Endodermal cell (in vitro differentiated cells): ENCODE results near the gene PPM1J. TPM values are rescaled to one million over a fixed set of nuclear protein-coding genes. Genes with fewer than 3 reads are reported as not detected.

Experiments
- DNase-seq: peaks from one replicate; pipeline ENCODE4 v3.0.0-alpha.2; 2017
- H3K27ac ChIP-seq: 2 replicates; pipeline ENCODE4 v1.5.1; 2013; ENCODE audit warnings: mild to moderate bottlenecking, low read depth, low read length, moderate library complexity
- H3K27me3 ChIP-seq: 2 replicates; pipeline ENCODE4 v1.6.1; 2013; ENCODE audit warnings: mild to moderate bottlenecking, low read length, moderate library complexity; ENCODE audit not compliant: insufficient read depth, control insufficient read depth, poor library complexity, severe bottlenecking
- H3K36me3 ChIP-seq: 2 replicates; pipeline ENCODE4 v1.7.0; 2013; ENCODE audit warnings: mild to moderate bottlenecking, low read length, moderate library complexity; ENCODE audit not compliant: control insufficient read depth, insufficient read depth
- H3K4me1 ChIP-seq: one replicate; pipeline ENCODE4 v1.7.0; 2013; ENCODE audit warnings: low read length; ENCODE audit not compliant: control insufficient read depth, insufficient read depth
- H3K4me3 ChIP-seq: 2 replicates; pipeline ENCODE4 v1.5.1; 2013; ENCODE audit warnings: mild to moderate bottlenecking, low read length, moderate library complexity
- H3K9ac ChIP-seq: 2 replicates; pipeline ENCODE4 v1.6.1; 2013; ENCODE audit warnings: mild to moderate bottlenecking, low read length, moderate library complexity; ENCODE audit not compliant: poor library complexity, severe bottlenecking; ENCODE audit errors: extremely low read depth
- H3K9me3 ChIP-seq: 2 replicates; pipeline ENCODE4 v1.6.1; 2013; ENCODE audit warnings: mild to moderate bottlenecking, low read length, moderate library complexity; ENCODE audit not compliant: control insufficient read depth
- H3K27ac Mint-ChIP-seq: 2 replicates; pipeline ENCODE4 v1.8.0; 2020; ENCODE audit warnings: mixed read lengths
- H3K27me3 Mint-ChIP-seq: 2 replicates; pipeline ENCODE4 v1.8.0; 2021; ENCODE audit warnings: mild to moderate bottlenecking, mixed read lengths; ENCODE audit not compliant: insufficient read depth
- H3K36me3 Mint-ChIP-seq: 2 replicates; pipeline ENCODE4 v1.8.0; 2020; ENCODE audit warnings: low read depth, mixed read lengths
- H3K4me1 Mint-ChIP-seq: 2 replicates; pipeline ENCODE4 v1.8.0; 2020; ENCODE audit warnings: mixed read lengths
- H3K4me3 Mint-ChIP-seq: 2 replicates; pipeline ENCODE4 v1.8.0; 2020; ENCODE audit warnings: mild to moderate bottlenecking, moderate library complexity, mixed read lengths
- H3K9me3 Mint-ChIP-seq: 2 replicates; pipeline ENCODE4 v1.8.0; 2020; ENCODE audit warnings: mild to moderate bottlenecking, mixed read lengths
- CTCF ChIP-seq: fragments of 200-600 bp; sonication (generic); conservative IDR thresholded peaks from 2 replicates; pipeline ENCODE4 v1.5.0; 2021; ENCODE audit warnings: antibody characterized with exemption, mild to moderate bottlenecking
- WGBS, 2 experiments: methylation state at CpG; one replicate each; pipeline versions ENCODE4 v1.1.5 to v1.1.7; 2013; ENCODE audit warnings: missing lambda C conversion rate in 2 of 2, mixed read lengths in 1 of 2; ENCODE audit not compliant: insufficient coverage in 1 of 2, insufficient read length in 1 of 2; 5-methylcytosine and 5-hydroxymethylcytosine counted together
- long read RNA-seq, 4 experiments: library from polyadenylated mRNA in 2 of 4; library from RNA in 1 of 4; library from capped mRNA in 1 of 4; stranded (forward) in 3 of 4; unstranded in 1 of 4; transcript quantifications; one replicate each; pipeline ENCODE4 v2.0.0, GENCODE V29; 2020 to 2021; ENCODE audit warnings: inconsistent platforms in 1 of 4
- polyA plus RNA-seq, 2 experiments: library from polyadenylated mRNA; stranded (reverse); fragments of 50-300 nt; gene quantifications; one replicate each; pipeline ENCODE4 v1.2.3, GENCODE V29; 2013
- total RNA-seq, 2 donors: library from RNA; stranded (reverse); fragmentation: NEBNext Ultra II Directional in 1 of 2; extraction: Animal tissue kit (Norgen Biotek cat#: 25700) in 1 of 2; gene quantifications; 2 replicates in 1 of 2; 3 replicates in 1 of 2; pipeline ENCODE4 v1.2.1, GENCODE V29; 2021

The PPM1J gene
- total RNA-seq: 1 to 10 TPM; 3.1 to 5.7 TPM
- polyA plus RNA-seq (2013, experiment 1 of 2): 3.6 TPM
- polyA plus RNA-seq (2013, experiment 2 of 2): 1.7 TPM
- long read RNA-seq, experiment 1, partial matches to known transcripts: 1 of 5 reads
- long read RNA-seq, experiment 1, other reads (novel, unspliced or antisense): 1 of 5 reads
- long read RNA-seq, experiment 2, transcript PPM1J-201 (10 exons, 1,863 nt): major isoform, 19 of 30 reads
- long read RNA-seq, experiment 2, partial matches to known transcripts: 7 of 30 reads
- long read RNA-seq, experiment 2, other reads (novel, unspliced or antisense): 4 of 30 reads
- long read RNA-seq, experiment 3, transcript PPM1J-201 (10 exons, 1,863 nt): major isoform, 21 of 29 reads
- long read RNA-seq, experiment 3, partial matches to known transcripts: 2 of 29 reads
- long read RNA-seq, experiment 3, other reads (novel, unspliced or antisense): 5 of 29 reads
- long read RNA-seq, experiment 4, partial matches to known transcripts: 2 of 2 reads
- long read RNA-seq, experiment 4, other reads (novel, unspliced or antisense): 0 of 2 reads

DNA sequence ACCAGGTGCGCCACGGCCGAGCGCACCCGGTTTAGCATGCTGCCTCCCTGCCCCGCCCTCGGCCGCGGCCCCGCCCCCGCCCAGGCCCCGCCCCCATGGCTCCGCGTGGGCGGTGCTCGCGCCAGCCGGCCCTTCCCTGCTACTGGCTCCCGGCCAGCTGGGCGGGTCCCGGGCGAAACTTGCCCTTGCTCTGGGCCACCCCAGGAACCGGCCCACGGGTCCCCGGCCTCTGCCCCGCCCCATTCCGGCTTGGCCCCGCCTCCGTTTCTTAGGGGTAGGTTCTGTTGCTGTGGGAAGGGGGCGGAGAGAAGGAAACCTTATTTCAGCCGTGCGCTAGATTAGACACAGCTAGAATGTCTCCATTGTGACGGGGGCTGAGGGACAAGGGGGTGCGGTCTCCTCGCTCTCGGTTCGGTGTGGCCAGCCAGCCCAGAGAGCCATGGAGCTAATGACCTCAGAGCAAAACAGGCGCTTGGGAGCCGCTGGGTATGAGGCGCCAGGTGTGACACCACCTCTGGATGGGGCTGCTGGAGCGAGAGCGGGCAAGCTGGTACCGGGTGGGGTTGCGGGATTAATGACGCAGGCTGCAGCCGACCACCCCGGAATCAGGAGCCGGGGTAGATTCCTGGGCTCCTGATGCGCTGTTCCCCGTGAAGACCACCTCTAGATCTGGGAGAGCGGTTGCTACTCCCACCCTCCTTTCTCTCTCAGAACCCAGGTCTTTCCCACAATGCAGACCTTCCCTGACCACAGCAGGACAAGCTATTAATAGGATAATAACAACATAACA is at the start of gene PPM1J:
PPM1J (minus strand) TSS at position 69 of the 790 bp plus-strand sequence; CDS start at position 38, 31 bp downstream.
- H3K9me3 Mint-ChIP-seq: no peaks in the 10 kb centered on the region
- H3K27me3 ChIP-seq: peaks cover 45% of the 10 kb centered on the region
- H3K4me3 Mint-ChIP-seq: peak within 1 kb of the TSS; percentile 65
- peak within 1 kb of the TSS; percentile 79 for H3K27ac Mint-ChIP-seq
- no peaks in the 10 kb centered on the region for H3K36me3 Mint-ChIP-seq
- H3K9ac ChIP-seq: no peak within 1 kb of the TSS
- no peaks in the 10 kb centered on the region for H3K4me1 ChIP-seq
- DNase-seq: peak; percentile 100
- TF ChIP-seq CTCF: no peak
- WGBS, 2 experiments: 0 to 1% methylated on average over 17 to 51 of the region's 51 CpGs
- H3K36me3 ChIP-seq: no peaks in the 10 kb centered on the region
- H3K27me3 Mint-ChIP-seq: peaks cover 72% of the 10 kb centered on the region
- H3K4me1 Mint-ChIP-seq: peaks cover 47% of the 10 kb centered on the region
- no peaks in the 10 kb centered on the region for H3K9me3 ChIP-seq
- H3K27ac ChIP-seq: no peak within 1 kb of the TSS
- peak within 1 kb of the TSS; percentile 90 for H3K4me3 ChIP-seq

- no peak overlapping the region for H3K4me3 ChIP-seq
- peak overlapping the region; percentile 60 for H3K27ac ChIP-seq
- H3K27me3 ChIP-seq: no peaks in the 10 kb centered on the region
- no peaks in the 10 kb centered on the region for H3K36me3 Mint-ChIP-seq
- H3K27ac Mint-ChIP-seq: peak overlapping the region; percentile 19
- 84 to 86% methylated on average over 8 to 12 of the region's 12 CpGs for WGBS, 2 experiments
- peaks cover 18% of the 10 kb centered on the region for H3K9me3 ChIP-seq
- peaks cover 11% of the 10 kb centered on the region for H3K27me3 Mint-ChIP-seq
- TF ChIP-seq CTCF: no peak
- H3K9me3 Mint-ChIP-seq: peaks cover 23% of the 10 kb centered on the region
- H3K4me3 Mint-ChIP-seq: no peak overlapping the region
- H3K36me3 ChIP-seq: no peaks in the 10 kb centered on the region
- peak; percentile 60 for DNase-seq
- peaks cover 17% of the 10 kb centered on the region for H3K4me1 Mint-ChIP-seq
- H3K4me1 ChIP-seq: no peaks in the 10 kb centered on the region
- no peak overlapping the region for H3K9ac ChIP-seq
Observed at GRCh38 chr1:112762541-112763500, 47.7 kb upstream of the PPM1J start.
